Measurements from ENCODE around the gene TBX15.

DNA sequence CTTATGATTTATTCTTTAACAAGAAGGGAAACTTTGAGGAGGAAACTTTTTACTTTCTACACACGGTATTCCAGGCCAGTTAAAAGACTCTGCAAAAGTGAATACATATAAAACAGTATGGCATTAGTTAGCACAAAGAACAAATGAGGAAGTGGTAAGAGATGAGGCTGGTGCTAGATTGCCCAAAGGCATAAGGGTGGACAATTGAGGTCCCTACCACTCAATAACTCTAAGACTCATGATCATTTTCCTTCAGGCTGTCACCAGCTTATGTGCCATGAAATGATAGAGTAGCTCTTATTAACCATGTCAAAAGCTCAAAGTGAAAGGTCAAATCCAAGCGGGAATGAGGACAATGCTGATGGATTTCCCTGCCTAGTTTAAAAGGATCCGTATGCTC, 124.5 kb downstream of the TBX15 start:
- TF ChIP-seq, protein P1, sequence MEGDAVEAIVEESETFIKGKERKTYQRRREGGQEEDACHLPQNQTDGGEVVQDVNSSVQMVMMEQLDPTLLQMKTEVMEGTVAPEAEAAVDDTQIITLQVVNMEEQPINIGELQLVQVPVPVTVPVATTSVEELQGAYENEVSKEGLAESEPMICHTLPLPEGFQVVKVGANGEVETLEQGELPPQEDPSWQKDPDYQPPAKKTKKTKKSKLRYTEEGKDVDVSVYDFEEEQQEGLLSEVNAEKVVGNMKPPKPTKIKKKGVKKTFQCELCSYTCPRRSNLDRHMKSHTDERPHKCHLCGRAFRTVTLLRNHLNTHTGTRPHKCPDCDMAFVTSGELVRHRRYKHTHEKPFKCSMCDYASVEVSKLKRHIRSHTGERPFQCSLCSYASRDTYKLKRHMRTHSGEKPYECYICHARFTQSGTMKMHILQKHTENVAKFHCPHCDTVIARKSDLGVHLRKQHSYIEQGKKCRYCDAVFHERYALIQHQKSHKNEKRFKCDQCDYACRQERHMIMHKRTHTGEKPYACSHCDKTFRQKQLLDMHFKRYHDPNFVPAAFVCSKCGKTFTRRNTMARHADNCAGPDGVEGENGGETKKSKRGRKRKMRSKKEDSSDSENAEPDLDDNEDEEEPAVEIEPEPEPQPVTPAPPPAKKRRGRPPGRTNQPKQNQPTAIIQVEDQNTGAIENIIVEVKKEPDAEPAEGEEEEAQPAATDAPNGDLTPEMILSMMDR (IDR thresholded peaks at IDR 0.05), result no peak
- TF ChIP-seq EP300 (IDR thresholded peaks at IDR 0.05) (no peak), POLR2A (IDR thresholded peaks at IDR 0.05) (no peak)
